ENCODE results near the gene BAG2. TPM values are rescaled to one million over a fixed set of nuclear protein-coding genes. Genes with fewer than 3 reads are reported as not detected.
A peak's percentile ranks its signal among the peaks of the same experiment; 100 is the strongest.

BAG2 gene
- total and polyA plus RNA-seq, 2 of the 13 experiments (the other 11 are each of a cell fraction or from before 2014, with no cell fraction given): 5.7 to 15.1 TPM

DNA sequence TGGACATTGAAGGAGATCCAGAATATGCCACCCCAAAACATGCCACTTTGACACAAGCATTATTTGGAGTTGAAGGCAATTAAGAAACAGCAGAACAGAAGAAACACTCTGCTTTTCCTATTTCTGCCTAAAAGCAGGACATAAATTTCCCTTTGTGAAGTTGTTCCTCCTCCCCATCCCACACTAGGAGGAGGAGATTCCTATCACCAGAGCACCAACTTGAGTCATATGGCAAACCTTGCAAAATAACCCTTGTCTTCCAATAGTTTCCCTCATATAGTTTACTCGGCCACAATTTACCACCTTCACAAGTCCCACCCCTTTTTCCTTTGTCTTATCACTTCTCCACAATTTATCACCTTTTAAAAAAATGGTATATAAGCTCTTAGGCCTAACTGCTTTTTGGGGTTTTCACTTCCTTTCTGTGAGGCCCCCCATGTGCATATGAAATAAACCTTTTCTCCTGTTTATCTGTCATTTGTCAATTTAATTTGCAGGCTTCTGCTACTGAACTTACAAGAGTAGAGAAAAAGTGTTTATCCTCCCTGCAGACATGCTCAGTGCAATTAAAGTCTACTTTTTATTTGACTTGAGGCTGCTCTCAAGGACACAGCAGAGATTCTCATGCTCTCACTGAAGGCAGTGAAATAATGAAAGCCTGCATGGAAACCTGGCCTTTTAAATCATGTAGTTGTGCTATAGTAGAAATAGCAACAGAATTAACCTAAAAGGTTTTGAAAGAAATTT is 52.8 kb downstream of the BAG2 start:
- Histone ChIP-seq H3K4me3 (replicated peaks in 1 of 3; ENCODE audit: insufficient read depth in 1 of 3, low read depth in 2 of 3, low read length in 3 of 3) (no peak overlapping the region), H3K79me2 (ENCODE audit: insufficient read depth, low read length) (peaks cover 15% of the 10 kb centered on the region), H4K20me1 (ENCODE audit: insufficient read depth, low read length) (no peaks in the 10 kb centered on the region), H3K27ac (ENCODE audit: extremely low read length, insufficient read depth, low read length) (no peak overlapping the region), H3K9me3 (ENCODE audit: low read length) (no peaks in the 10 kb centered on the region), H3K4me2 (ENCODE audit: low read depth, low read length) (no peak overlapping the region), H3K4me1 (ENCODE audit: insufficient read depth, low read length) (peaks cover 12% of the 10 kb centered on the region), H2AFZ (ENCODE audit: low read length) (no peak overlapping the region), H3K9ac (ENCODE audit: insufficient read depth, low read depth, low read length) (no peak overlapping the region), H3K27me3 (ENCODE audit: control insufficient read depth in 1 of 2, insufficient read depth in 2 of 2, low read length in 2 of 2) (peaks cover 0 to 2% of the 10 kb centered on the region in 2 experiments; a peak in 2 of 5 replicates), H3K36me3 (replicated peaks in 1 of 2; ENCODE audit: control insufficient read depth in 1 of 2, insufficient read depth in 2 of 2, low read length in 2 of 2) (no peaks in the 10 kb centered on the region)
- ChIA-PET CTCF (ENCODE audit: low intra/inter-chr PET ratio, low total read pairs) (no interaction called here), POLR2A (no interaction called here)
- DNase-seq (ENCODE audit: low spot score) (no peak), FAIRE-seq (no peak), ATAC-seq (no peak)
- intact Hi-C loops (cut with micrococcal nuclease; ENCODE audit: unreplicated experiment): loop anchor here (5.0 kb wide), 2 partner anchors 53 to 128 kb away; partner anchors contain the start of gene BAG2
- 0% methylated on average over 1 of the region's 1 CpG for WGBS (ENCODE audit: low lambda C conversion rate)
- BruUV-seq (replicated peaks): no TSS peak
- TF ChIP-seq, protein P1, sequence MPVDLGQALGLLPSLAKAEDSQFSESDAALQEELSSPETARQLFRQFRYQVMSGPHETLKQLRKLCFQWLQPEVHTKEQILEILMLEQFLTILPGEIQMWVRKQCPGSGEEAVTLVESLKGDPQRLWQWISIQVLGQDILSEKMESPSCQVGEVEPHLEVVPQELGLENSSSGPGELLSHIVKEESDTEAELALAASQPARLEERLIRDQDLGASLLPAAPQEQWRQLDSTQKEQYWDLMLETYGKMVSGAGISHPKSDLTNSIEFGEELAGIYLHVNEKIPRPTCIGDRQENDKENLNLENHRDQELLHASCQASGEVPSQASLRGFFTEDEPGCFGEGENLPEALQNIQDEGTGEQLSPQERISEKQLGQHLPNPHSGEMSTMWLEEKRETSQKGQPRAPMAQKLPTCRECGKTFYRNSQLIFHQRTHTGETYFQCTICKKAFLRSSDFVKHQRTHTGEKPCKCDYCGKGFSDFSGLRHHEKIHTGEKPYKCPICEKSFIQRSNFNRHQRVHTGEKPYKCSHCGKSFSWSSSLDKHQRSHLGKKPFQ (CRISPR knock-in tag; IDR thresholded peaks at IDR 0.05; ENCODE audit: insufficient replicate concordance): no peak
- no peak for TF ChIP-seq ZNF510 (CRISPR knock-in tag; IDR thresholded peaks at IDR 0.05; ENCODE audit: low read depth)
- TF ChIP-seq FOXA1 (IDR thresholded peaks at IDR 0.05): no peak
- TF ChIP-seq FOXA1 (CRISPR knock-in tag; IDR thresholded peaks at IDR 0.05): no peak
- TF ChIP-seq CREM (IDR thresholded peaks at IDR 0.05): no peak
- no peak for TF ChIP-seq CREM (CRISPR knock-in tag; IDR thresholded peaks at IDR 0.05)
- no peak for TF ChIP-seq ZNF143 (CRISPR knock-in tag; IDR thresholded peaks at IDR 0.05)
- no peak for TF ChIP-seq ZNF260 (CRISPR knock-in tag; IDR thresholded peaks at IDR 0.05; ENCODE audit: borderline replicate concordance, low read depth)
- TF ChIP-seq SRSF1 (optimal IDR thresholded peaks at IDR 0.05; ENCODE audit: low read depth, low read length): no peak
- peak; percentile 5 for TF ChIP-seq HNRNPK (IDR thresholded peaks at IDR 0.05; ENCODE audit: low read depth, low read length, poor library complexity, severe bottlenecking)
- in situ Hi-C loops (cut with HindIII; ENCODE audit: extremely low pct_ligation_motif_present, low pct_unique_long_range_greater_than_20kb): no loop called here

Measured in HepG2 (cell line).